Measurements from ENCODE around the gene ZNG1B. TPM values are rescaled to one million over a fixed set of nuclear protein-coding genes. Genes with fewer than 3 reads are reported as not detected.
"Not testable (repeated sequence)": the region's sequence is repeated elsewhere in the genome, so short reads cannot be mapped to it uniquely, and the experiment has no call there.

ZNG1B gene
- polyA plus RNA-seq, 1 of the 3 experiments (the other 2 are of a cell fraction) = 14.5 TPM

- 34% methylated on average over 3 of the region's 3 CpGs for WGBS (ENCODE audit: low lambda C conversion rate)
- POLR2A ChIA-PET = no interaction called here
- CTCF ChIA-PET = interaction anchor here (2.7 kb wide), 1 partner anchor 17 kb away, joined by 14 read pairs; no protein-coding TSS in a partner anchor
Measured at GRCh38 chr2:113407446-113408099, 29.9 kb upstream of the ZNG1B start.

GRCh38 chr2:113411725-113412352, 25.7 kb upstream of the ZNG1B start:
- CTCF ChIA-PET = not testable (repeated sequence)

More at GRCh38 chr2:113407446-113408099, 29.9 kb upstream of the ZNG1B start:
- no peak for DNase-seq
- Histone ChIP-seq H3K27me3 (ENCODE audit: insufficient read depth) (peaks cover 38% of the 10 kb centered on the region), H3K79me2 (ENCODE audit: insufficient read depth) (no peaks in the 10 kb centered on the region), H3K36me3 (replicated peaks in 1 of 2; ENCODE audit: control insufficient read depth in 1 of 2, insufficient read depth in 2 of 2, low read length in 1 of 2) (no peaks in the 10 kb centered on the region), H3K4me1 (ENCODE audit: control insufficient read depth in 1 of 2, insufficient read depth in 2 of 2, low read depth in 1 of 2, low read length in 1 of 2) (no peaks in the 10 kb centered on the region), H3K9me3 (no peaks in the 10 kb centered on the region), H2AFZ (ENCODE audit: low read depth) (no peak overlapping the region), H3K9me2 (no peaks in the 10 kb centered on the region), H4K20me1 (ENCODE audit: insufficient read depth) (no peaks in the 10 kb centered on the region), H3K4me2 (no peak overlapping the region), H3K4me3 (ENCODE audit: low read depth in 2 of 2, low read length in 1 of 2) (no peak overlapping the region), H3K27ac (ENCODE audit: low read depth in 2 of 2, low read length in 1 of 2) (no peak overlapping the region), H3K9ac (no peak overlapping the region), H3F3A (replicated peaks; ENCODE audit: insufficient read depth) (no peaks in the 10 kb centered on the region)
- TF ChIP-seq CTCF (IDR thresholded peaks at IDR 0.05) (peak; percentile 35), GABPA (IDR thresholded peaks at IDR 0.05; ENCODE audit: low read depth) (no peak)

GRCh38 chr2:113412774-113413173, 24.7 kb upstream of the ZNG1B start:
- H3K9me2 ChIP-seq; H3K4me2 ChIP-seq; H3K9ac ChIP-seq; H3F3A ChIP-seq (replicated peaks; ENCODE audit: insufficient read depth); H3K4me1 ChIP-seq (ENCODE audit: control insufficient read depth in 1 of 2, insufficient read depth in 2 of 2, low read depth in 1 of 2, low read length in 1 of 2); DNase-seq; H3K36me3 ChIP-seq (replicated peaks in 1 of 2; ENCODE audit: control insufficient read depth in 1 of 2, insufficient read depth in 2 of 2, low read length in 1 of 2); H4K20me1 ChIP-seq (ENCODE audit: insufficient read depth); H3K4me3 ChIP-seq (ENCODE audit: low read depth in 2 of 2, low read length in 1 of 2); H3K27ac ChIP-seq (ENCODE audit: low read depth in 2 of 2, low read length in 1 of 2); H3K27me3 ChIP-seq (ENCODE audit: insufficient read depth); POLR2A ChIA-PET; H2AFZ ChIP-seq (ENCODE audit: low read depth); CTCF ChIA-PET; H3K79me2 ChIP-seq (ENCODE audit: insufficient read depth); H3K9me3 ChIP-seq: not testable (repeated sequence)
- 22% methylated on average over 5 of the region's 5 CpGs for WGBS (ENCODE audit: low lambda C conversion rate)

More at GRCh38 chr2:113411725-113412352, 25.7 kb upstream of the ZNG1B start:
- POLR2A ChIA-PET; H3K4me3 ChIP-seq (ENCODE audit: low read depth in 2 of 2, low read length in 1 of 2); H3K4me1 ChIP-seq (ENCODE audit: control insufficient read depth in 1 of 2, insufficient read depth in 2 of 2, low read depth in 1 of 2, low read length in 1 of 2); H3K9ac ChIP-seq; H3K9me3 ChIP-seq; H3K9me2 ChIP-seq; H3K36me3 ChIP-seq (replicated peaks in 1 of 2; ENCODE audit: control insufficient read depth in 1 of 2, insufficient read depth in 2 of 2, low read length in 1 of 2); DNase-seq; H3K4me2 ChIP-seq; H3F3A ChIP-seq (replicated peaks; ENCODE audit: insufficient read depth); H4K20me1 ChIP-seq (ENCODE audit: insufficient read depth); H3K79me2 ChIP-seq (ENCODE audit: insufficient read depth); H2AFZ ChIP-seq (ENCODE audit: low read depth); H3K27ac ChIP-seq (ENCODE audit: low read depth in 2 of 2, low read length in 1 of 2); H3K27me3 ChIP-seq (ENCODE audit: insufficient read depth): not testable (repeated sequence)
- 0% methylated on average over 1 of the region's 3 CpGs for WGBS (ENCODE audit: low lambda C conversion rate)

- H3K9me3 ChIP-seq; H4K20me1 ChIP-seq (ENCODE audit: insufficient read depth); H3K79me2 ChIP-seq (ENCODE audit: insufficient read depth); DNase-seq; H3K27ac ChIP-seq (ENCODE audit: low read depth in 2 of 2, low read length in 1 of 2); H3F3A ChIP-seq (replicated peaks; ENCODE audit: insufficient read depth); H3K36me3 ChIP-seq (replicated peaks in 1 of 2; ENCODE audit: control insufficient read depth in 1 of 2, insufficient read depth in 2 of 2, low read length in 1 of 2); POLR2A ChIA-PET; CTCF ChIA-PET; H3K4me3 ChIP-seq (ENCODE audit: low read depth in 2 of 2, low read length in 1 of 2); H3K27me3 ChIP-seq (ENCODE audit: insufficient read depth); H3K4me1 ChIP-seq (ENCODE audit: control insufficient read depth in 1 of 2, insufficient read depth in 2 of 2, low read depth in 1 of 2, low read length in 1 of 2); H3K9ac ChIP-seq; H3K4me2 ChIP-seq; H2AFZ ChIP-seq (ENCODE audit: low read depth); H3K9me2 ChIP-seq: not testable (repeated sequence)
- WGBS (ENCODE audit: low lambda C conversion rate) = 7% methylated on average over 1 of the region's 1 CpG
Measured at GRCh38 chr2:113431773-113432172, 5.7 kb upstream of the ZNG1B start.

GRCh38 chr2:113433468-113433867, 4.0 kb upstream of the ZNG1B start:
- H2AFZ ChIP-seq (ENCODE audit: low read depth); H3K27ac ChIP-seq (ENCODE audit: low read depth in 2 of 2, low read length in 1 of 2); H3K36me3 ChIP-seq (replicated peaks in 1 of 2; ENCODE audit: control insufficient read depth in 1 of 2, insufficient read depth in 2 of 2, low read length in 1 of 2); DNase-seq; H3K27me3 ChIP-seq (ENCODE audit: insufficient read depth); CTCF ChIA-PET; H3K79me2 ChIP-seq (ENCODE audit: insufficient read depth); H3F3A ChIP-seq (replicated peaks; ENCODE audit: insufficient read depth); H3K4me1 ChIP-seq (ENCODE audit: control insufficient read depth in 1 of 2, insufficient read depth in 2 of 2, low read depth in 1 of 2, low read length in 1 of 2); H3K4me2 ChIP-seq; H3K9me2 ChIP-seq; H3K9ac ChIP-seq; H3K4me3 ChIP-seq (ENCODE audit: low read depth in 2 of 2, low read length in 1 of 2); H3K9me3 ChIP-seq; POLR2A ChIA-PET; H4K20me1 ChIP-seq (ENCODE audit: insufficient read depth): not testable (repeated sequence)

GRCh38 chr2:113465770-113466169, 28.3 kb downstream of the ZNG1B start:
- H4K20me1 ChIP-seq (ENCODE audit: insufficient read depth); H3K4me1 ChIP-seq (ENCODE audit: control insufficient read depth in 1 of 2, insufficient read depth in 2 of 2, low read depth in 1 of 2, low read length in 1 of 2); POLR2A ChIA-PET; H3K9me2 ChIP-seq; H3K4me2 ChIP-seq; H3K36me3 ChIP-seq (replicated peaks in 1 of 2; ENCODE audit: control insufficient read depth in 1 of 2, insufficient read depth in 2 of 2, low read length in 1 of 2); H3K9me3 ChIP-seq; CTCF ChIA-PET; H2AFZ ChIP-seq (ENCODE audit: low read depth); DNase-seq; H3K79me2 ChIP-seq (ENCODE audit: insufficient read depth); H3K27ac ChIP-seq (ENCODE audit: low read depth in 2 of 2, low read length in 1 of 2); H3K4me3 ChIP-seq (ENCODE audit: low read depth in 2 of 2, low read length in 1 of 2); H3K9ac ChIP-seq; H3K27me3 ChIP-seq (ENCODE audit: insufficient read depth); H3F3A ChIP-seq (replicated peaks; ENCODE audit: insufficient read depth): not testable (repeated sequence)

Measured in SK-N-SH (cell line).